ENCODE data around the gene PUSL1.

- TF ChIP-seq CTCF (IDR thresholded peaks at IDR 0.05) (no peak), POLR2A (IDR thresholded peaks at IDR 0.05) (no peak)
These were observed 45.6 kb upstream of the PUSL1 start for GRCh38 chr1:1262758-1263157.

Data from lower leg skin (tissue), 3 donors.